K562 (cell line): Measurements from ENCODE around the gene LGR6. TPM values are rescaled to one million over a fixed set of nuclear protein-coding genes. Genes with fewer than 3 reads are reported as not detected.

Source experiments
- AFF4 ChIP-seq: sonication (generic); formaldehyde crosslinking; IDR thresholded peaks from 2 replicates; pipeline ENCODE4 v1.8.0; 2023; ENCODE audit warnings: mild to moderate bottlenecking, missing genetic modification reagents
- FOXM1 ChIP-seq, 2 experiments: fragments of 450-650 bp in 1 of 2; sonication (generic) in 1 of 2; formaldehyde crosslinking in 1 of 2; IDR thresholded peaks; 2 replicates each; pipeline versions ENCODE4 v1.6.1 to v1.9.0; 2017 to 2022; ENCODE audit warnings: low read depth in 2 of 2, mild to moderate bottlenecking in 2 of 2, missing genetic modification reagents in 1 of 2, moderate library complexity in 1 of 2
- FOXP4 ChIP-seq: sonication (generic); formaldehyde crosslinking; IDR thresholded peaks from 2 replicates; pipeline ENCODE4 v1.8.0; 2022; ENCODE audit warnings: mild to moderate bottlenecking, missing genetic modification reagents, borderline replicate concordance
- POLR2AphosphoS2 ChIP-seq: IDR thresholded peaks from 2 replicates; pipeline ENCODE4 v1.6.1; 2012; ENCODE audit warnings: low read length, improper control_type of control experiment
- PRMT5 ChIP-seq: sonication (generic); formaldehyde crosslinking; IDR thresholded peaks from 2 replicates; pipeline ENCODE4 v1.5.0; 2020; ENCODE audit warnings: missing genetic modification reagents
- PTBP1 ChIP-seq: fragments of 200-400 bp; formaldehyde crosslinking; IDR thresholded peaks from 2 replicates; pipeline ENCODE4 v1.6.1; 2017; ENCODE audit warnings: low read depth, low read length
- STAT6 ChIP-seq: sonication (generic); formaldehyde crosslinking; IDR thresholded peaks from 2 replicates; pipeline ENCODE4 v1.8.1; 2023; ENCODE audit warnings: mild to moderate bottlenecking, missing genetic modification reagents
- TSHZ1 ChIP-seq: fragments of 250-450 bp; sonication (Bioruptor Pico); IDR thresholded peaks from 2 replicates; pipeline ENCODE4 v1.4.0; 2020; ENCODE audit warnings: mild to moderate bottlenecking, moderate library complexity
- ZFP36 ChIP-seq: fragments of 150-350 bp; IDR thresholded peaks from 2 replicates; pipeline ENCODE4 v1.6.1; 2018; ENCODE audit warnings: low read length, low read depth; ENCODE audit not compliant: partially characterized antibody
- ZNF398 ChIP-seq: fragments of 250-450 bp; sonication (Bioruptor Pico); IDR thresholded peaks from 2 replicates; pipeline ENCODE4 v1.8.0; 2021; ENCODE audit warnings: moderate library complexity, mild to moderate bottlenecking, inconsistent platforms
- polyA plus RNA-seq, 8 experiments: library from polyadenylated mRNA; depleted of rRNA in 4 of 8; stranded (reverse) in 5 of 8; unstranded in 3 of 8; fragments of >200 nt; fragmentation: Nextera tagmentation in 2 of 8; fragmentation: Illumina TruSeq in 1 of 8; extraction: Ambion mirVana in 2 of 8; extraction: Trizol in 1 of 8; gene quantifications; 2 replicates each; pipeline versions ENCODE4 v1.2.1 to v1.2.3, GENCODE V29; 2011 to 2014; ENCODE audit warnings: inconsistent platforms in 1 of 8, missing spikeins in 1 of 8
- total RNA-seq, 7 experiments: library from RNA; depleted of rRNA in 6 of 7; stranded (reverse); fragments of >200 nt in 6 of 7; fragmentation: Illumina TruSeq in 2 of 7; extraction: Trizol in 2 of 7; gene quantifications; 2 replicates each; pipeline versions ENCODE4 v1.2.1 to v1.2.3, GENCODE V29; 2011 to 2021; ENCODE audit warnings: low replicate concordance in 1 of 7

The LGR6 gene
- total and polyA plus RNA-seq, 9 of the 15 experiments (the other 6 are each of a cell fraction or from before 2014, with no cell fraction given) = 0.01 to 0.54 (median 0.17) TPM; not detected in 1

GRCh38 chr1:202235856-202236837, 42.5 kb downstream of the LGR6 start (continued):
- TF ChIP-seq AFF4 (CRISPR knock-in tag) (no peak), FOXM1 (IDR thresholded peaks at IDR 0.05; ENCODE audit: low read depth) (no peak), FOXM1 (CRISPR knock-in tag; IDR thresholded peaks at IDR 0.05; ENCODE audit: low read depth) (no peak), FOXP4 (CRISPR knock-in tag) (no peak), PTBP1 (no peak), ZFP36 (peak; percentile 61), TSHZ1 (CRISPR knock-in tag) (no peak), PRMT5 (CRISPR knock-in tag) (no peak), STAT6 (CRISPR knock-in tag) (no peak), ZNF398 (no peak), POLR2AphosphoS2 (no peak)
